HG02678 (cell line): ENCODE measurements around the gene YBX3.

Experiments used
- ATAC-seq: cut with Tn5 transposase; IDR thresholded peaks from one replicate; pipeline ENCODE4 v1.9.1; 2021; ENCODE audit warnings: mild to moderate bottlenecking, moderate library complexity; ENCODE audit not compliant: unreplicated experiment

The YBX3 gene

DNA sequence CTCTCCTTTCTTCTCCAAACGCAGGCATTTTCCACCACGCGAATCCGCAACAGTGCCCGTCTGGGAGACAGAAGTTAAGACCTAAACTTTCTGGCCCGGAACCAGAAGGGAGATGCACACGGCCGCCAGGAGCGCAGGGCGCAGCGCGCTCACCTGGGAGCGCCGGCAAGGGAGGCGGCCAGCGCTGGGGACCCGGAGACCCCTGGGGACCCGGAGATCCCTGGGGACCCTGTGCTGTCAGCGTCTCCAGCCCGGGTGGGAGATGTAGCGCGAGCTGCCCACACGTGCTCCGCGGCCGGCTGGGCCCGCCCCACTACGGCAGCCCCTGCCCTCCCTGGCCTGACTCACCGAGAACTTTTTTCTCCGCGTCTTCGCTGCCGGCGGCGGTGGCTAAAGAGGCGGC is 620 bp downstream of the YBX3 start:
- ATAC-seq, result peak; percentile 42

- ATAC-seq, result peak; percentile 27
These were observed 1.2 kb downstream of the YBX3 start for GRCh38 chr12:10721651-10722501.

DNA sequence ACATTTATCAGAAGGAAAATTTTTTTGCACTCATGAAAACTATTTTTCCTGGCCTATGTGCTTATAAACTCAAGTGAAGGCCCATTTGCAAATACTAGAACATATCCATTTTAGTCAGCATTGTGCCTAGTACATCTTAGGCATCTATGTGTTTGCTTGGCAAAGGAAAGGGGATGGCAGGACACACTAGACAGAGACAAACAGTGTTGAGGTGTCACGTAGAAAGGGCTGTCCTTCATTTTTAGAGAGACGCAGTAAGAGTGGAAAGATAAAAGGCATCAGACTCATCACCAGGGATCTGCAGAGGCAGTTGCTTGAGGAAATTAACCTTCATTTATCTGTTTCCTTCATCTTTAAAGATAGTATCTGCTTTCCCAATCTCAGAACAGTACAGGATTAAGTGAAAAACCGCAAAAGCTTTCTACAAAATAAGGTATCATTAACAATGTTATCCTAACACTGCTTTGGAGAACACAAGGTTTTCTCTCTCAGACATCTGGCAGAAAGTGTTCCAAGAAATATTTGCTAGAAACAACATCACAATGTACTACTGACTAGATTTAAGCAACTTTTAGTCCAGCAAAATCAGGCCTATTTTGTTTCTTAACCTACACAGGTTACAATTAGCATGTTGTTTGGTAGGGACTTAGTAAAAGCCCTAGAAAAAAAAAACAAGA is 2.0 kb downstream of the YBX3 start:
- no peak for ATAC-seq

- no peak for ATAC-seq
These were observed 3.6 kb downstream of the YBX3 start for GRCh38 chr12:10719482-10719881.

DNA sequence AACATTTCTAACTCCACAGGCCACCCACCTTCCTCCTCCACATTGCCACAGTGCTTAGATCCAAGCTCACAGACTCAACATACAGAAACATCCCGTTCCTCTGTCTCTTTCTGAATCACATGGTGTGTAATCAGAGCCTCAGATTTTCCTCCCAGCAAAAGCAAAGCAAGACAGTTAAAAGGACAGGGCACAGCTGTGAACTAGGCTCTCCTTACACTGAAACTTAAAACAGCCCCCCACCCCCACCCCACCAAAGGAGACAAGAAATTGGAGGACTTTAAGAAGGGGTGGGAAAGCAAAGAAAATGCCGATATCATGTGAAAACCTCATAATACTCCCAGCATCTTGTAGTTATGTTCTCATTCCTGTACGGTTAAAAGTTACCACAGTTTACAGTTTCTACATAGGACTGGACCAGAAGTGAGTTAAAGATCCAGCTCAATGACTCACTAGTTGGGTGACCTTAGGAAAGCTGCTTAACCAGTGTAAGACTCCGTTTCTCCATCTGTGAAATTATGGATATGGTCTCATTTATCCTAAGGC is 4.8 kb downstream of the YBX3 start:
- no peak for ATAC-seq

DNA sequence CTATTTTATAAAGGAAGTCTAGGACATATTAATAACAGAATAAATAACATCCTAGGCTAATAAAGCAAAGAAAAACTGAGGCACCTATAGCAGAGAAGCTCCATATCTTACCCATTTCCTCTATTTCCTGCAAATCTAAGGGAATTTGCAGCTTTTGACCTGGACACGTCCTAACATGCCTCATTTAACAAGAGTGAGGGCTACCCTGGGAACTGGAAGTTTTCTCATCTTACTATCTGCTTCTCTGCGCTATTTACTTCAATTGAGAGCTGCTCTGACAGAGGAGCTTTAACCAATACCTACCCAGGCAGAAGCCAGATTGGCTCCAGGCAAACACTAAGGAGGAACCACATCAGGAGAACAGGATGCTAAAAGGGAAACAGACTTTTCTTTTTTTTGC is 5.7 kb downstream of the YBX3 start:
- no peak for ATAC-seq

GRCh38 chr12:10716704-10717315 is 6.3 kb downstream of the YBX3 start:
- ATAC-seq, result no peak

DNA sequence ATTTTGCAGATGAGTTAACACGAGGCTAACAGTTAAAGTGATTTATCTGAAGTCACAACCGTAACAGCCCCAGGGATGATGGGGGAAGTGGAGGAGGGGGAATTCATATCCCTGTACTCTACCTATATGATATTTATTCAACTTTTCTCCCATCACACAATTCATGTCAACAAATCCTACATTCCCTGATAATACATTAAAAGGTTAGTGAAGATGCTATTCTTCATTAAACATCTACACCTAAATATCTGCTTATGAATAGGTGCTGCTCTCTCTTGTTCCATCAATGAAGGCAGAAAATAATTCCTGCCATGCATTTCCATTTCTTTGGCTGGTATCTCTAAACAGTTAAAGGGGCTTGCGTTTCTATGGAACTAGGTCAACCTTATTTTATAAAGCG is 6.8 kb downstream of the YBX3 start:
- ATAC-seq, result no peak

GRCh38 chr12:10715491-10715890 is 7.6 kb downstream of the YBX3 start:
- no peak for ATAC-seq

DNA sequence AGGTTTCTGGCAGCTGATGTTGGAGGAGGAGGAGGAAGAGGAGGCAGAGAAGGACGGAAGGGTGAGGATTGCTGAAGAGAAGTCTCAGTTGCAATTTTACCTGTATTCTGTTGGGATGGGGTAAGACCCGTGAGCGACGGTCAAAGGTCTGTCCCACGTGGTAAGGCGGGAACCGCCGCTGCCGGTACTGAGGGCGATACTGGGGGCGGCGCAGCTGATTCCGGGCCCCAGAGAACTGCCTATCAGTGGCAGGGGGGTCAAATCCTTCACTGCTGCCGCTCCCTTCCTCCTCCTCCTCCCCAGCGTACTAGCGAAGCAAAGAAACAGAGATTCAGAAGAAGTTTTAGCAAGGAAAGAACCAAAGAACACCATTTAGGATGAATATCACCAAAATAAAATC is 13.3 kb downstream of the YBX3 start:
- no peak for ATAC-seq

- ATAC-seq, result no peak
These were observed 14.3 kb downstream of the YBX3 start for GRCh38 chr12:10708862-10709261.

DNA sequence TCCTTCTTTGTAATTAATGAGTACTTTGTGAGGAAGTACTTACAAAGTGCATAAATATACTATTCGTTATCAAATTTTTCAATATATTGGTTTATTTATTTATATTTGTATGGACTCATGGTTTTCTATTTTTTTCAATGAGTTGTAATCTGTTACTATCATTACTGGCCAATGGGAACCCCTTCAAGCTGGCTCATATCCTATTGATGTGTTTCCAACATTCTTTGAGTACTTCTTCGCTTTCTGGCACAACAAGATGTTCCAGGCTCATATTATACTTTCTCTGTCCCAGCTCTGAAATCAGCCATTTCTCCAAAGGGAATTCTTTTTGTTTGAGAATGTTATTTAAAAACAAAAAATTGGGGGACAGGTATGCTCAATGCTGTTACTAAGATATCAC is 17.5 kb downstream of the YBX3 start:
- no peak for ATAC-seq

GRCh38 chr12:10701843-10702242 is 21.3 kb downstream of the YBX3 start:
- ATAC-seq, result no peak

GRCh38 chr12:10701131-10701681 is 21.9 kb downstream of the YBX3 start:
- peak; percentile 67 for ATAC-seq

DNA sequence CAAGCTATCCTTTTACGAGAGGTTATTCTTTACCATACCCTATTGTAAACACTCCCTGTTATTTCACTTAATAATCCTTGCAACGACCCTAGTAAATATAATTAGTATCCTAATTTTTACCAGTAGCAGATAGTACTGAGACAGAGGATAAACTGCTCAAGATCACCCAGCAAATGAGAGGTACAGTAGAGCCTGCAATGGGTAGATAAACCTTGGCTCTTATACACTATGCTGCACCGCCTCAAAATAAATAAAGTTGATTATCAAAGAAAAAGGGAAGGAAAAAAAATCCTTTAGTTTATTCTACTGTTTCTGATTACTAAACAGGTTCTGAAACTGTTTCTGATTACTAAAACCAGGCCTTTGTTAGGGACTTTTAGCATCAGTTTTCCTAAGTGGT is 22.5 kb downstream of the YBX3 start:
- ATAC-seq, result no peak

DNA sequence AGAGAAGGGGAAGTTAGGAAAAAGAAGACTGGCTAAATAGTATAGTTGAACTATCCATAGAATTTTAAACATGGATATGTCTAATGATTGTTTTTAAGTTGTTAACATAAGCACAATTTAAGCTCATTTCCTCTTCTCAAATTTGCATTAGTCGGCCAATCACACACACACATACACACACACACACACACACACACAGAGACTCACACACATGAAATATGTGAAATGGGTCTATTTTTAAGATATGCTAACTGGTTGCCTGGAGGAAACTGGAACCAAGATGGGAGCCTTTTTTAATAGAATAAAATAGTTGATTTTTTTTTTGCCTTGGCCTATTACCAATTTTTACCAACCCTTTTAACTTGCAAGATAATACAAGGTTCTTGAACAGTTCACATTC is 25.3 kb downstream of the YBX3 start:
- ATAC-seq, result no peak

GRCh38 chr12:10697156-10697555 is 26.0 kb downstream of the YBX3 start:
- ATAC-seq, result no peak

DNA sequence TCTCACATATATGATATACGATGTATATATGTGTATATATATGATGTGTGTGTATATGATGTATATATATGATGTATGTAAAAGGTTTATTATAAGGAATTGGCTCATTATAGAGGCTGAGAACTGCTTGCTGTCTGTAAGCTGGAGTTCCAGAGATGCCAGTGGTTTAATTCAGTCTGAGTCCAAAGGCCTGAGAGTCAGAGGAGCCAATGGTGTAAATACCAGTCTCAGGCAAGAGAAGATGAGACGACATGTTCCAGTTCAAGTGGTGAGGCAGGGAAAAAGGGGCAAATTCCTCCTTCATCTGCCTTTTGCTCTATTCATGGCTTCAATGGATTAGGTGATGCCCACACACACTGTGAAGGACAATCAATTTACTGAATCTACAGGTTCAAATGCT is 32.2 kb downstream of the YBX3 start:
- ATAC-seq, result no peak

DNA sequence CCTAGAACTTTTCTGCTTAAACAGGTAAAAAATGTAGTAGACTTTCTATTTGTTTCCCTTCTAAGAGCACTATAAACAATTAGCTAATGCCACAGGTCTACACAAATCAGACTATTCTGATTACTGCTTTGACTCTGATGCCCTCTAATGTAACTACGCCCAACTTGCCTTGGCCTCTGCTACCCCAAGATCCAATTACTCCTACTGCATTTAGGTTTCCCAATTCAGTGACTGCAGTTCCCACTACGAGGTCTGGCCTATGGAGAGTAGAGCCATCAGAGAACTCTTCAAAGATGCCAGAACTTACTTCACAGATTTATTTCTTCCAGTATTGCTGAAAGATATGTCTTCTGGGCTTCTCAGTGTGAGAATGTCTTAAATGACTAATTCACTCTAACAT is 34.0 kb downstream of the YBX3 start:
- ATAC-seq, result no peak

- no peak for ATAC-seq
These were observed 35.1 kb downstream of the YBX3 start for GRCh38 chr12:10688042-10688441.

GRCh38 chr12:10673659-10674384 is 49.3 kb downstream of the YBX3 start, which contains the start of gene STYK1:
TSS of gene STYK1 (minus strand) at chr12:10674052. CDS start at chr12:10634618, 39,434 bp downstream.
- peak; percentile 64 for ATAC-seq
